AG04449 (cell line): ENCODE measurements around the gene RPA3.

Source experiments
- CTCF ChIA-PET: fragments of 350-600 bp; formaldehyde crosslinking; extraction: SDS; loops from one replicate; lab custom pipeline; 2021; ENCODE audit warnings: antibody characterized with exemption; lab: Yijun Ruan, JAX
- POLR2A ChIA-PET: fragments of 400-600, 350-600 bp; formaldehyde crosslinking; extraction: SDS; loops from one replicate; lab custom pipeline; 2020; ENCODE audit warnings: antibody characterized with exemption, inconsistent platforms; lab: Yijun Ruan, JAX
- DNase-seq: peaks from one replicate; pipeline ENCODE4 v3.0.0-alpha.2; 2010; ENCODE audit warnings: low read depth, low spot score
- H3K4me3 ChIP-seq: 2 replicates; pipeline ENCODE4 v1.5.1; 2011; ENCODE audit warnings: low read depth, mild to moderate bottlenecking, control low read depth, low read length
- CTCF ChIP-seq: IDR thresholded peaks from one replicate; pipeline ENCODE4 v1.5.1; 2011; ENCODE audit warnings: mild to moderate bottlenecking, moderate library complexity, low read length, control low read depth, inconsistent platforms; ENCODE audit not compliant: insufficient read depth; ENCODE audit errors: missing control alignments

The RPA3 gene

GRCh38 chr7:7675686-7676085 lies 42.7 kb downstream of the RPA3 start:
- CTCF ChIA-PET: interaction anchor here (0.9 to 1.2 kb wide), 2 partner anchors 12 to 513 kb away, joined by 3 read pairs; no protein-coding TSS in a partner anchor
- POLR2A ChIA-PET: no interaction called here
- no peak for TF ChIP-seq CTCF
- no peak overlapping the region for H3K4me3 ChIP-seq
- DNase-seq: no peak

GRCh38 chr7:7673240-7673550 lies 45.2 kb downstream of the RPA3 start:
- ChIA-PET CTCF (no interaction called here), POLR2A (no interaction called here)
- TF ChIP-seq CTCF: no peak
- DNase-seq: no peak
- no peak overlapping the region for H3K4me3 ChIP-seq

- POLR2A ChIA-PET: no interaction called here
- TF ChIP-seq CTCF: no peak
- H3K4me3 ChIP-seq: no peak overlapping the region
- no peak for DNase-seq
- CTCF ChIA-PET: no interaction called here
These were observed 45.7 kb downstream of the RPA3 start for GRCh38 chr7:7672545-7673239.

GRCh38 chr7:7671361-7671760 lies 47.0 kb downstream of the RPA3 start:
- no peak for TF ChIP-seq CTCF
- POLR2A ChIA-PET: no interaction called here
- DNase-seq: no peak
- no peak overlapping the region for H3K4me3 ChIP-seq
- CTCF ChIA-PET: interaction anchor here (0.7 kb wide), 1 partner anchor 10 kb away, joined by 3 read pairs; no protein-coding TSS in a partner anchor

- TF ChIP-seq CTCF: no peak
- ChIA-PET POLR2A (no interaction called here), CTCF (no interaction called here)
- no peak overlapping the region for H3K4me3 ChIP-seq
- DNase-seq: no peak
These were observed 47.9 kb downstream of the RPA3 start for GRCh38 chr7:7670490-7670889.

- no peak for DNase-seq
- H3K4me3 ChIP-seq: no peak overlapping the region
- no peak for TF ChIP-seq CTCF
- ChIA-PET CTCF (interaction anchor here (3.8 kb wide), 1 partner anchor 13 kb away, joined by 20 read pairs; no protein-coding TSS in a partner anchor), POLR2A (no interaction called here)
These were observed 49.7 kb downstream of the RPA3 start for GRCh38 chr7:7668706-7669105.
